GM12878 (cell line): ENCODE results near the gene GLB1L3. TPM values are rescaled to one million over a fixed set of nuclear protein-coding genes. Genes with fewer than 3 reads are reported as not detected.

Experiments
- ATAC-seq: fragments of 200-7000 bp; cut with Tn5 transposase; 3 replicates; pipeline ENCODE4 v1.9.1; 2020; ENCODE audit warnings: mild to moderate bottlenecking, moderate library complexity
- BruUV-seq: library from RNA; stranded (reverse); fragments of 400-500 nt; replicated peaks from 2 replicates; lab custom pipeline; 2021; lab: Mats Ljungman, UMichigan
- CTCF ChIA-PET: fragments of 300-600 bp; sonication (Branson Sonifier 250); formaldehyde crosslinking; extraction: SDS; loops from one replicate; lab custom pipeline; 2021; ENCODE audit warnings: inconsistent platforms; lab: Yijun Ruan, JAX
- POLR2A ChIA-PET: fragments of 350-600 bp; formaldehyde crosslinking; extraction: SDS; loops from one replicate; lab custom pipeline; 2021; ENCODE audit warnings: inconsistent platforms; lab: Charles Lee
- RAD21 ChIA-PET: fragments of 300-600 bp; sonication (Branson Sonifier 250); formaldehyde crosslinking; loops from one replicate; lab custom pipeline; 2023; ENCODE audit warnings: antibody characterized with exemption; ENCODE audit not compliant: unreplicated experiment; lab: Charles Lee
- SMC1A ChIA-PET: fragments of 300-600 bp; sonication (Branson Sonifier 250); formaldehyde crosslinking; loops from one replicate; lab custom pipeline; 2023; ENCODE audit not compliant: unreplicated experiment, uncharacterized antibody; lab: Charles Lee
- DNase-seq: peaks from one replicate; pipeline ENCODE4 v3.0.0-alpha.2; 2011; ENCODE audit warnings: low read depth, low spot score
- FAIRE-seq: peaks from 3 replicates; lab custom pipeline; 2011; peaks lifted over from hg19 to GRCh38; lab: Jason Lieb, UNC
- H2AFZ ChIP-seq: 2 replicates; pipeline ENCODE4 v1.6.0; 2011; ENCODE audit warnings: low read depth, low read length, control low read depth; ENCODE audit not compliant: control insufficient read depth
- H3K27ac ChIP-seq: 2 replicates; pipeline ENCODE4 v1.5.1; 2011; ENCODE audit warnings: control low read depth; ENCODE audit not compliant: control insufficient read depth, insufficient read depth
- H3K27me3 ChIP-seq, 2 experiments: replicated peaks in 1 of 2; 2 replicates each; pipeline versions ENCODE4 v1.6.0 to v1.6.1; 2011; ENCODE audit warnings: low read length in 1 of 2; ENCODE audit not compliant: control insufficient read depth in 2 of 2, insufficient read depth in 2 of 2
- H3K36me3 ChIP-seq, 2 experiments: 2 replicates each; pipeline ENCODE4 v1.5.1; 2011; ENCODE audit warnings: low read length in 1 of 2; ENCODE audit not compliant: control insufficient read depth in 2 of 2, insufficient read depth in 2 of 2
- H3K4me1 ChIP-seq: 2 replicates; pipeline ENCODE4 v1.6.1; 2011; ENCODE audit warnings: mild to moderate bottlenecking, low read length, moderate library complexity, mixed read lengths; ENCODE audit not compliant: control insufficient read depth, insufficient read depth
- H3K4me2 ChIP-seq: 2 replicates; pipeline ENCODE4 v1.6.0; 2011; ENCODE audit warnings: control low read depth; ENCODE audit not compliant: control insufficient read depth, insufficient read depth
- H3K4me3 ChIP-seq: fragments of 200-600 bp; sonication (generic); 2 replicates; pipeline ENCODE4 v1.5.1; 2016
- H3K79me2 ChIP-seq: 2 replicates; pipeline ENCODE4 v1.6.0; 2011; ENCODE audit warnings: low read length; ENCODE audit not compliant: control insufficient read depth, insufficient read depth
- H3K9ac ChIP-seq: 2 replicates; pipeline ENCODE4 v1.8.0; 2011; ENCODE audit warnings: low read length, control low read depth, mixed read lengths; ENCODE audit not compliant: control insufficient read depth, insufficient read depth
- H3K9me3 ChIP-seq: replicated peaks from 3 replicates; pipeline ENCODE4 v1.5.1; 2011; ENCODE audit warnings: mild to moderate bottlenecking, low read length; ENCODE audit not compliant: control insufficient read depth, insufficient read depth
- H4K20me1 ChIP-seq: 2 replicates; pipeline ENCODE4 v1.6.0; 2011; ENCODE audit not compliant: control insufficient read depth, insufficient read depth
- CHD2 ChIP-seq: IDR thresholded peaks from 2 replicates; pipeline ENCODE4 v1.6.1; 2011; ENCODE audit warnings: low read depth, low read length, improper control_type of control experiment, borderline replicate concordance
- CREM ChIP-seq: IDR thresholded peaks from 2 replicates; pipeline ENCODE4 v1.6.1; 2014; ENCODE audit warnings: antibody characterized with exemption, low read depth
- ELK1 ChIP-seq: IDR thresholded peaks from 2 replicates; pipeline ENCODE4 v1.6.1; 2012; ENCODE audit warnings: low read depth, low read length, improper control_type of control experiment
- IKZF1 ChIP-seq: fragments of 450-650 bp; conservative IDR thresholded peaks from 2 replicates; pipeline ENCODE4 v1.6.1; 2017; ENCODE audit warnings: antibody characterized with exemption, mild to moderate bottlenecking
- MEF2B ChIP-seq: fragments of 450-650 bp; IDR thresholded peaks from 2 replicates; pipeline ENCODE4 v1.6.1; 2018; ENCODE audit warnings: mild to moderate bottlenecking, moderate library complexity; ENCODE audit not compliant: partially characterized antibody, poor library complexity, severe bottlenecking
- NR2C2 ChIP-seq: IDR thresholded peaks from 2 replicates; pipeline ENCODE4 v1.6.1; 2011; ENCODE audit warnings: borderline replicate concordance, low read depth; ENCODE audit not compliant: control insufficient read depth, insufficient read length
- PAX5 ChIP-seq: IDR thresholded peaks from 2 replicates; pipeline ENCODE4 v1.6.1; 2011; ENCODE audit warnings: low read depth, low read length, borderline replicate concordance
- POLR2AphosphoS2 ChIP-seq: IDR thresholded peaks from 2 replicates; pipeline ENCODE4 v1.6.1; 2011; ENCODE audit warnings: low read depth, mild to moderate bottlenecking, low read length, improper control_type of control experiment, moderate library complexity
- TARDBP ChIP-seq: IDR thresholded peaks from 2 replicates; pipeline ENCODE4 v1.6.1; 2016; ENCODE audit warnings: borderline replicate concordance
- YBX1 ChIP-seq: fragments of 450-650 bp; IDR thresholded peaks from 2 replicates; pipeline ENCODE4 v1.6.1; 2016; ENCODE audit warnings: antibody characterized with exemption
- ZNF592 ChIP-seq: fragments of 450-650 bp; IDR thresholded peaks from 2 replicates; pipeline ENCODE4 v1.6.1; 2017; ENCODE audit warnings: mild to moderate bottlenecking, moderate library complexity
- WGBS: methylation state at CpG from one replicate; pipeline ENCODE4 v1.1.6; 2016; ENCODE audit warnings: low lambda C conversion rate; ENCODE audit not compliant: insufficient replicate concordance, insufficient coverage; ENCODE audit errors: missing lambda C conversion rate; 5-methylcytosine and 5-hydroxymethylcytosine counted together
- in situ Hi-C: fragments of 300-500 bp; cut with MboI; formaldehyde crosslinking; loops from 9 replicates; pipeline ENCODE4 v1.14.3; 2018; ENCODE audit warnings: mixed read lengths
- intact Hi-C: fragments of 100-400 bp; cut with micrococcal nuclease; formaldehyde crosslinking; loops from one replicate; pipeline ENCODE4 v1.14.2; 2022; ENCODE audit not compliant: unreplicated experiment
- polyA plus RNA-seq, 11 experiments: library from polyadenylated mRNA; depleted of rRNA in 4 of 11; unstranded in 6 of 11; stranded (reverse) in 5 of 11; fragments of >200 nt; fragmentation: Nextera tagmentation in 4 of 11; fragmentation: Illumina TruSeq in 1 of 11; extraction: Ambion mirVana in 4 of 11; extraction: Trizol in 1 of 11; gene quantifications; 1 replicate in 1 of 11; 2 replicates in 10 of 11; pipeline versions ENCODE4 v1.2.1 to v1.2.3, GENCODE V29; 2011 to 2016; ENCODE audit warnings: inconsistent platforms in 2 of 11, missing spikeins in 2 of 11, low read depth in 1 of 11
- total RNA-seq, 4 experiments: library from RNA; depleted of rRNA in 3 of 4; stranded (reverse); fragments of >200 nt in 3 of 4; fragmentation: Illumina TruSeq in 1 of 4; extraction: Trizol in 1 of 4; gene quantifications; 2 replicates each; pipeline versions ENCODE4 v1.2.1 to v1.2.3, GENCODE V29; 2013 to 2021
- TF ChIP-seq, protein P1 (sequence below): fragments of 450-650 bp; IDR thresholded peaks from 2 replicates; pipeline ENCODE4 v1.6.1; 2016; ENCODE audit warnings: mild to moderate bottlenecking
- TF ChIP-seq, protein P2 (sequence below): fragments of 450-650 bp; formaldehyde crosslinking; IDR thresholded peaks from 2 replicates; pipeline ENCODE4 v1.4.0; 2020; ENCODE audit warnings: mild to moderate bottlenecking, moderate library complexity

The GLB1L3 gene
- total and polyA plus RNA-seq, 10 of the 15 experiments (the other 5 are each of a cell fraction or from before 2014, with no cell fraction given) = 0.53 to 2.9 (median 1.9) TPM; not detected in 1

DNA sequence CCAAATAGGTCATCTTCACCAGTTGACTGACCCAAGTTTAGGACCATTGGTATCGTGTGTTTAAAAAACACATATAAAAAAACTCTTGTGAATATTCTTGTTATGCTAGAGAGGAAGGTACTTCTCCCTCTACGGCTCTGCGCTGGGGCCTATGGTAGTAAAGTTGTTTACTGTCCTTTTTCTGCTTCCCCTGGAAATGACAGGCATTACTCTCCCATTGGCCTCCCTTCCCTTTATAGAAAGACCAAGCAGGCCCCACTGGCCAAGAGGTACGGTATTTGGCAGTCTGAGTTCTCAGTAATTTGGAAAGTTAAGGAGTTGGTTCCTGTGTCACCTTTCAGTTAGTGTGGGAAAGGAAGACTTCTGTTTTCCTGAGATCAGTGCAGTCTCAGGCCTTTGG, 29.5 kb upstream of the GLB1L3 start:
- DNase-seq (no peak), FAIRE-seq (no peak), ATAC-seq (no peak)
- ChIA-PET POLR2A (no interaction called here), SMC1A (no interaction called here), RAD21 (no interaction called here), CTCF (no interaction called here)
- TF ChIP-seq POLR2AphosphoS2 (no peak), IKZF1 (no peak), NR2C2 (no peak), ELK1 (no peak), ZNF592 (no peak), MEF2B (no peak), CREM (no peak), PAX5 (no peak), CHD2 (no peak), YBX1 (no peak), TARDBP (no peak)
- TF ChIP-seq, protein P1, sequence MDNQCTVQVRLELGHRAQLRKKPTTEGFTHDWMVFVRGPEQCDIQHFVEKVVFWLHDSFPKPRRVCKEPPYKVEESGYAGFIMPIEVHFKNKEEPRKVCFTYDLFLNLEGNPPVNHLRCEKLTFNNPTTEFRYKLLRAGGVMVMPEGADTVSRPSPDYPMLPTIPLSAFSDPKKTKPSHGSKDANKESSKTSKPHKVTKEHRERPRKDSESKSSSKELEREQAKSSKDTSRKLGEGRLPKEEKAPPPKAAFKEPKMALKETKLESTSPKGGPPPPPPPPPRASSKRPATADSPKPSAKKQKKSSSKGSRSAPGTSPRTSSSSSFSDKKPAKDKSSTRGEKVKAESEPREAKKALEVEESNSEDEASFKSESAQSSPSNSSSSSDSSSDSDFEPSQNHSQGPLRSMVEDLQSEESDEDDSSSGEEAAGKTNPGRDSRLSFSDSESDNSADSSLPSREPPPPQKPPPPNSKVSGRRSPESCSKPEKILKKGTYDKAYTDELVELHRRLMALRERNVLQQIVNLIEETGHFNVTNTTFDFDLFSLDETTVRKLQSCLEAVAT = no peak
- TF ChIP-seq, protein P2, sequence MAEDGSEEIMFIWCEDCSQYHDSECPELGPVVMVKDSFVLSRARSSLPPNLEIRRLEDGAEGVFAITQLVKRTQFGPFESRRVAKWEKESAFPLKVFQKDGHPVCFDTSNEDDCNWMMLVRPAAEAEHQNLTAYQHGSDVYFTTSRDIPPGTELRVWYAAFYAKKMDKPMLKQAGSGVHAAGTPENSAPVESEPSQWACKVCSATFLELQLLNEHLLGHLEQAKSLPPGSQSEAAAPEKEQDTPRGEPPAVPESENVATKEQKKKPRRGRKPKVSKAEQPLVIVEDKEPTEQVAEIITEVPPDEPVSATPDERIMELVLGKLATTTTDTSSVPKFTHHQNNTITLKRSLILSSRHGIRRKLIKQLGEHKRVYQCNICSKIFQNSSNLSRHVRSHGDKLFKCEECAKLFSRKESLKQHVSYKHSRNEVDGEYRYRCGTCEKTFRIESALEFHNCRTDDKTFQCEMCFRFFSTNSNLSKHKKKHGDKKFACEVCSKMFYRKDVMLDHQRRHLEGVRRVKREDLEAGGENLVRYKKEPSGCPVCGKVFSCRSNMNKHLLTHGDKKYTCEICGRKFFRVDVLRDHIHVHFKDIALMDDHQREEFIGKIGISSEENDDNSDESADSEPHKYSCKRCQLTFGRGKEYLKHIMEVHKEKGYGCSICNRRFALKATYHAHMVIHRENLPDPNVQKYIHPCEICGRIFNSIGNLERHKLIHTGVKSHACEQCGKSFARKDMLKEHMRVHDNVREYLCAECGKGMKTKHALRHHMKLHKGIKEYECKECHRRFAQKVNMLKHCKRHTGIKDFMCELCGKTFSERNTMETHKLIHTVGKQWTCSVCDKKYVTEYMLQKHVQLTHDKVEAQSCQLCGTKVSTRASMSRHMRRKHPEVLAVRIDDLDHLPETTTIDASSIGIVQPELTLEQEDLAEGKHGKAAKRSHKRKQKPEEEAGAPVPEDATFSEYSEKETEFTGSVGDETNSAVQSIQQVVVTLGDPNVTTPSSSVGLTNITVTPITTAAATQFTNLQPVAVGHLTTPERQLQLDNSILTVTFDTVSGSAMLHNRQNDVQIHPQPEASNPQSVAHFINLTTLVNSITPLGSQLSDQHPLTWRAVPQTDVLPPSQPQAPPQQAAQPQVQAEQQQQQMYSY (CRISPR knock-in tag) = no peak
- Histone ChIP-seq H3K27ac (no peak overlapping the region), H3K27me3 (no peaks in the 10 kb centered on the region), H3K9me3 (no peaks in the 10 kb centered on the region), H3K79me2 (no peaks in the 10 kb centered on the region), H2AFZ (no peak overlapping the region), H4K20me1 (no peaks in the 10 kb centered on the region), H3K4me3 (no peak overlapping the region), H3K4me2 (no peak overlapping the region), H3K4me1 (no peaks in the 10 kb centered on the region), H3K36me3 (peaks cover 10 to 14% of the 10 kb centered on the region in 2 experiments), H3K9ac (no peak overlapping the region)
- 91% methylated on average over 4 of the region's 4 CpGs for WGBS
- in situ Hi-C loops = no loop called here
- no TSS peak for BruUV-seq
- intact Hi-C loops = no loop called here
